M059J (cell line): ENCODE results near the gene MAMDC4. TPM values are rescaled to one million over a fixed set of nuclear protein-coding genes. Genes with fewer than 3 reads are reported as not detected.
"Not testable (repeated sequence)": the region's sequence is repeated elsewhere in the genome, so short reads cannot be mapped to it uniquely, and the experiment has no call there.

Experiments used
- DNase-seq: peaks from one replicate; pipeline ENCODE4 v3.0.0-alpha.2; 2012; ENCODE audit warnings: low read depth
- total RNA-seq: library from RNA; depleted of rRNA; stranded (reverse); fragments of >200 nt; shearing (Covaris generic); gene quantifications from 2 replicates; pipeline ENCODE4 v1.2.3, GENCODE V29; 2014

The MAMDC4 gene
- total RNA-seq, 1 experiment from 2014 or later = 0.44 TPM

DNA sequence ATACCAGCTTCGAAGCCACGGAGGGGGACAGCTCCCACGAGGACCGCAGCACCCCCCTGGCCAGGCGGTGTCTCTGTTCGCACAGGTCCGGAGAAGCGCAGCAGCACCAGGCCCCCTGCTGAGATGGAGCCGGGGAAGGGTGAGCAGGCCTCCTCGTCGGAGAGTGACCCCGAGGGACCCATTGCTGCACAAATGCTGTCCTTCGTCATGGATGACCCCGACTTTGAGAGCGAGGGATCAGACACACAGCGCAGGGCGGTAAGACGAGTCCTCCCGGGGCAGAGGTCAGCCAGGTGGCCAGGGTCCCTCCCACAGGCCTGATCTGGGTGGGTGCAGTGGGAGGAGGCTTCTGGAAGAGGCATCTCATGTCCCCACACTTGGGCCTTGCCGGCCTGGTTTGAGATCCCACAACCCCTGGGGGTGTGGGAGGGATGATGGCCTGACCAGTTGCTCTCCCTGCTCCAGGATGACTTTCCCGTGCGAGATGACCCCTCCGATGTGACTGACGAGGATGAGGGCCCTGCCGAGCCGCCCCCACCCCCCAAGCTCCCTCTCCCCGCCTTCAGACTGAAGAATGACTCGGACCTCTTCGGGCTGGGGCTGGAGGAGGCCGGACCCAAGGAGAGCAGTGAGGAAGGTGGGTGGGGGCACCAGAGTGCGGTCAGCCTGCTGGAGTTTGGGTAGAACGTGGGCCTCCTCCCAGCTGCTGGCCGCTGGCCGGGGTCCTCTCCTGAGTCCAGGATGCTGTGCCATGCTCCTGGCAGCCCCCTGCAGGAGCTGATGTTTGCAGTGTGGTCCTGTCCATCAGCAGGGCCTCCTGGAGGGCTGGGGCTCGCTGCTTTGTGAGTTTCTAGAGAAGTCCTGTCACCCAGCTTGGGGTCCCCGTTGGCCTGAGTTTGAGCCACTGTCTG lies 12.7 kb upstream of the MAMDC4 start:
- no peak for DNase-seq

DNA sequence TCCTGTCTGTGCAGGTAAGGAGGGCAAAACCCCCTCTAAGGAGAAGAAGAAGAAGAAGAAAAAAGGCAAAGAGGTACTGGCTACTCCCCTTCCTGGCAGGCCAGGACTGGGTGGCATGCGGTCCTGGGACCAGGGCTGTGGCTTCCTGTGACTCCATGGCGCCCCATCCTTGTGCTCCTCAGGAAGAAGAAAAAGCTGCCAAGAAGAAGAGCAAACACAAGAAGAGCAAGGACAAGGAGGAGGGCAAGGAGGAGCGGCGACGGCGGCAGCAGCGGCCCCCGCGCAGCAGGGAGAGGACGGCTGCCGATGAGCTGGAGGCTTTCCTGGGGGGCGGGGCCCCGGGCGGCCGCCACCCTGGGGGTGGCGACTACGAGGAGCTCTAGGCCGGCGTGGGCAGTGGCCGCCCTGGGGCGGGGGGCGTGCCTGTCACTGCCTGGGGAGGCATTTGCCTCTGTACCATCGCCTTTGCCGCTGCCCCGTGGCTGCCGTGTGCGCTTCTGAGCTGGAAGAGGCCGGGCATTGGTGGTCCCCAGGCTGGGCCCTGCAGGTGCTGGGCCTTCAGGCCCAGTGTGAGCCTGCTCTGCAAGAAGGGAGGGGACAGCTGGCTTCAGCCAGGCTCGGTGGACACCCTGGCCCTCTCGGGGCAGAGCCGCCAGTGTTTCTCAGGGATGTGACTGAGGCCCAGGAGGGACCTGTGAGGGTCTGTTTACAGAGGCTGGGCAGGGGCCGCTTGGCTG lies 11.8 kb upstream of the MAMDC4 start:
- DNase-seq = no peak

DNA sequence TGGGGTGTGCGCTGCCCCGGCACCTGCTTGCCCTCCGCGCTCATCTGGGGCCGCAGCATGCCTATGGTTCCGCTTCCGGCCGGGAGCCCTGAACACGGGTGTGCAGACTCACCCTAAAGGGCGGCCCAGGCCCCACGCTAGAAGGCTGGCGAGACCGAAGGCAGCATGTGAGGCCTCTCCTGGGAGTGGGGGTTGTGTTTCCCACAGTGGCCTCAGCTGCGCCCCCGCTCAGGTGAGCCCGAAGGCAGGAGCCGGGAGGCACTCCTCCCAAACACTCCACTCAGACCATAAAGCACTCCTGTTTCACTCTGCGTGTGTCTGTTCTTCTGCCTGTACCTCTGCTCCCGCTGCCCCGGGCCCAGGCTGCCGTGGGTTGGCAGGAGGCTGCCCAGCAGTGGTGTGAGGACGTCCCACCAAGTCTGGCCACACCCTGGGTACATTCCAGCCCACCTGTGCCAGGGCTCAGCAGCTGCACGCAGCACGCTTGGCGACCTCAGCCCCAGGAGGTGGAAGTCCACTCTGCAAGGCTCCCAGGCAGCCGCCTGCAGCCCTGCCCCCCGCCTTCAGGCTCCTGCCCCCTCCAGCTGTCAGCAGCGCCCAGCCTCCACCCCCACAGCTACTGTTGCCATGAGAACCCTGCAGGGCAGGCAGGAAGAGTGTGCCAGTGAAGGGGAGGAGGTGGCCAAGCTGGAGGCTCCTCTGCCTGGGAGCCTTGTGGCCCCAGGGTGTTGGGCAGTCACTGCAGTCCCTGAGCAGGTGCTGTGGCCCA lies 11.1 kb upstream of the MAMDC4 start:
- peak; percentile 88 for DNase-seq

DNA sequence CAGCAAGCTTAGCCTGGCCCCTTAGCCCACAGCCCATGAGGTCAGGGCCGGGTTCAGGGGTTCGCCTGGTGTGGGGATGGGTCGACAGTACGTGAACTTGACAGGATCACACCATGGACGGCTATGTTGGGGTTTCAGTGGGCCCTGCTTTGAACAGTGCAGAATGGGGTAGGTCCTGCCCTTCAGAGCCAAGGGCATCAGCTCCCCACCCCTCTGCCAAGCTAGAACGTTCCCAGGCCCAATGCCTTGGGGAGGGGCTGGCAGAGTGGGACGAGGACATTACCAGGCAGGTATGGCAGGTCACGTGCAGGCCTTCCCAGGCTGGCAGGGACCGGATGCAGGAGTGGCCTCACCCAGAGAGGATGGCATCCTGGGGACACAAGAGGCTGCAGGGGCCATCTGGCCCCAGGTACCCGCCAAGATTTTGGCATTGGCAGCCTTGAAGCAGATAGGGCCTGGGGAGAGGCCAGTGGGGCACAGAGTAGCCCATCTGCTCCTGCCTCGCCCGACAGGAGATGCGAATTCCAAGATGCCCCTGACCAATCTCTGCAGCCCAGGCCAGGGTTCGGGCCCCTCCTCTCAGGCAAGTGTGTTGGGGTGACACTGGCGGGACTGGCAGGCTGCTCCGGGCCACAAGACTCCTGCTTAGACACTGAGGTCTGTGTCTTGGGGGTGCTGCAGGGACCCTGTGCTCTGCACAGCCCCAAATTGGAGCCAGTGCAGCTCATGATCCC lies 10.3 kb upstream of the MAMDC4 start:
- DNase-seq = not testable (repeated sequence)

DNA sequence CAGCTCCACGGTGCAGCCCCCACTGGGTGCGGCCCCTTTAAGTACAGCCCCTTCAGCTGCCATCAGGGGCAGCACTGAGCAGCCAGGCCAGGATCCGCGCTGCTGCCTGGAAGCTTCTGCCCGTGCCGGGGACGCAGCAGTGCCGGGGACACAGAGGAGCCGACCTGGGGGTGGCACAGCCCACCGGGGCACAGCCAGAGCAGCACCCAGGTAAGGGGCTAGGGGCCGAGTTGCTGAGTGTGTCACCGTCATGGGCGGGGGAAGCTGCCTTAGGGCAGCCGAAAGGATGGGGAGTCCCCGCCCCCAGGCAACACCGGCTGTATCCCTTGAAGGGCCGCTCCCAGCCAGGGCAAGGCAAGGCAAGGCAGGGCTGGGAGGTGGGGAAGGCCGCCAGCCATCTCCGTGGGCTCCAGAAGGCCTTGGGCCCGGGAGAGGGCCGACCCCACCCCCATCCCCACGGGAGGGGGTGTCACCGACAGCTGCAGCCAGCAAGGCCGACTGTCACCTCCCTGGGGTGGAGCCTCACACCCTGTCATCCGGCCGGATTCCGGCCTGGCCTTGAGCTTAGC lies 9.7 kb upstream of the MAMDC4 start, which contains the start of gene AJM1:
TSS of gene AJM1 (plus strand) at position 99 of the 569 bp plus-strand sequence. CDS start 1,937 bp downstream, outside the sequence.
- DNase-seq = peak; percentile 77

DNA sequence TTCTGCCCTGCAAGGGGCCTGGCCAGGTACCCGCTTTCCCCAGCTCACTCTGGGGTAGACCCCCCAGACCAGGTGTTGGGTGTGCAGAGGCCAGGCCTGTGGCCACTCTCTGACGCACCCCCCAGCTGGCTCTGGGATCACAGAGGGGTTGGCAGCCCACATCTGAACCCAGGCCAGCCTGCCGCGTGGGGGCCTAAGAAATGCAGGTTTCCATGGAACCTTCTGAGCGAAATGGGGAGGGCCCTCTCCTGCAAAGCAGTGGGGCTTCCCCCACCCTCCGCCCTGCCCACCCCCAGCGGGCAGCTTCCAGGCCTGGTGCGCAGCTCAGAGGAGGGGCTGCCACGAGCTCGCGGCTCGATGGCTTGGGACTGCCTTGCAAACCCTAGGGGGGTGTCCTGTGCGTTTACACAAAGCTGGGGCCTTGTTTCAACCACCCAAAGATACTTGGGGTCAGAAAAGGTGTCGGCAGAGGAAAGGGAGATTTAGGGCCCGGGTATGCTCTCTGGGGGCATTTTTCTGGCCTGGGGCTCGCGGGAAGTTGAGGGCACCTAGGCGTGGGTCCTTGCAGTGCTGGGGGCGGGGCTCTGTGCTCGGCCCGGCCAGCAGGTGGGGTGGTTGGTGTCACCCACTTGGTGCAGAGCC lies 8.9 kb upstream of the MAMDC4 start:
- DNase-seq = not testable (repeated sequence)

DNA sequence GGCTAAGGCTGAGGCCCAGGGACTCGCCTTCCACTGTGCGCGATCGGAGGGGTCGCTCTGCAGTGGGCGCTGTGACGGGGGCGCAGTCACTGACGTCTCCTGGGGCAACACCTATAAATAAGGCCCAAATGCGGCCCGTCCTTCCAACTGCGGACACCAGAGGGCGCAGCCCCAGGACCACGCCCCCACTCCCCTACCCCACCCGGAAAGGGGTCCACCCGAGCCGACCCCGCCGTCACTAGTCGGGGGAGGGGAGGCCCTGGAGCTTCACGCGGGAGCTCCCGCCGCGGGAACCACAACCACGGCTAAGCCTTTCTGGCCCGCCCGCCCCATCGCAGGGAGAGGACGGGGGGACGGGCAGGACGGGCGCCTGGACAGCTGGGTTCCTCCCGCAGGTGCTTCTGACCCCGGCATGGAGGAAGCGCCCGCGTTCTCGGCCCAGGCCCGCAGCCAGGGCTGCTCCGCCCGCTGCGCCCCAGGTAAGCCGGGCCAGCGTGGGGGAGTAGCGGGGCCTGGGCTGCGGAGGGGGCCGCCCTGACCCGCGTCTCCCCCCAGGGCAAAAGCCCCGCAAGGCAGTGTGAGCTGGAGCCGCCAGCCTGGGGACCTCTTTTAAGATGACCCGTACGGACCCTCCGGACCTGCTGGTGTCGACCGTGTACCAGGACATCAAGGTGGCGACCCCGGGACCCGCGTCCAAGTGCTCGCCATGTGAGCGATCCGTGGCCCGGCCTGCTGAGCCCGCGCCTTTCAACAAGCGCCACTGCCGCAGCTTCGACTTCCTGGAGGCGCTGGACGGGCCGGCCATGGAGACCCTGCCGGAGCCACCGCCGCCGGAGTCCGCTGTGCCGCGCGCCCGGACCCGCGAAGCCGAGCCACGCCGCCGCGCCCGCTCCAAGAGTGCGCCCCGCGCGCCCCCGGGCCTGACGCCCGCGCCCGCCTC lies 8.1 kb upstream of the MAMDC4 start:
- DNase-seq = not testable (repeated sequence)

DNA sequence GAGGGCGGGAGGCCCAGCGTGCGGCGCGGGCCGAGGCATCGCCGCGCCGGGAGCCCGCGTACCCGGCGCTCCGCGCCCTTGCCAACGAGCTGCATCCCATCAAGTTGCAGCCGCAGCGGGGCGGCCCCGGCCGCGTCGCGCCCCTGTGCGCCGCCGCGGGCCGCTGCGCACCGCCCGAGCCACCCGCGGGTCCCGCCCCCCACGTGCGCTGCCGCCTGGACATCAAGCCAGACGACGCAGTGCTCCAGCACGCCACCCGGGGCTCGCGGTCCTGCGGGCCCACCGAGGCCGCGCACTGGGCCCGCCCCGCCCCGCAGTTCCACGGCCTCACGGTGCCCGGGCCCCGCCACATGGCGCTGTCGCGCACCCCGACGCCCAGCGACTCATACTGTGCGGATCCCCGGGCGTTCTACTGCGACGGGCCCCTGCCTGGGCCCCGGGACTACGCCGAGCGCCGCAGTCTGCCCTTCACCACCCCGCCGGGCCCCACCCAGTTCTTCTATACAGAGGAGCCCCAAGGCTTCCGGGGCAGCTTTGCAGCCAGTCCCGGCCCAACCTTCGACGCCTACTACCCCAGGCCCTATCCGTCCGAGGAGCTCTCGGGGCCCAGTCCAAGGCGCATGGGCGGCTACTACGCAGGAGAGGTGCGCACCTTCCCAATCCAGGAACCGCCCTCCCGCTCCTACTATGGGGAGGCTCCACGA lies 7.2 kb upstream of the MAMDC4 start:
- no peak for DNase-seq

DNA sequence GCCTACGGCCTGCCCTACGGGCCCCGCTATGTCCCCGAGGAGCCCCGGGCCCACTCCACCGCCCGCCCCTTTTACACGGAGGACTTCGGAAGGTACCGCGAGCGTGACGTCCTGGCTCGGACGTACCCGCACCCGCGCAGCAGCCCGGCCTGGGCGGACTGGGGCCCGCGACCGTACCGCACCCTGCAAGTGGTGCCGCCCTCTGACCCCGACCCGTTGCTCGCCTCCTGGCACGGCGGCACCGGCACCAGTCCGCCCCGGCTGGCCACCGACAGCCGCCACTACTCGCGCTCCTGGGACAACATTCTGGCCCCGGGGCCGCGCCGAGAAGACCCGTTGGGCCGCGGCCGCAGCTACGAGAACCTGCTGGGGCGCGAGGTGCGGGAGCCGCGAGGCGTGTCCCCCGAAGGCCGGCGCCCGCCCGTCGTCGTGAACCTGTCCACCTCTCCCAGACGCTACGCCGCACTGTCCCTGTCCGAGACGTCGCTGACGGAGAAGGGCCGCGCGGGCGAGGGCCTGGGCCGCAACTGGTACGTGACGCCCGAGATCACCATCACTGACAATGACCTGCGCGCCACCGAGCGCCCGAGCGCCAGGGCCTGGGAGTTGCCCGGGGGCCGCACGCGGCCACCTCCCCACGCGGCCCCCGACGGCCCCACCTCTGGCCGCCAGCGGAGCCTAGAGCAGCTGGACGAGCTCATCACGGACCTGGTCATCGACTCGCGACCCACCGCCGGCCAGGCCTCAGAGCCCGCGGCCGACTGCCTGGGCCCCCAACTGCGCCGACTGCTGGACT lies 6.5 kb upstream of the MAMDC4 start:
- DNase-seq = no peak

DNA sequence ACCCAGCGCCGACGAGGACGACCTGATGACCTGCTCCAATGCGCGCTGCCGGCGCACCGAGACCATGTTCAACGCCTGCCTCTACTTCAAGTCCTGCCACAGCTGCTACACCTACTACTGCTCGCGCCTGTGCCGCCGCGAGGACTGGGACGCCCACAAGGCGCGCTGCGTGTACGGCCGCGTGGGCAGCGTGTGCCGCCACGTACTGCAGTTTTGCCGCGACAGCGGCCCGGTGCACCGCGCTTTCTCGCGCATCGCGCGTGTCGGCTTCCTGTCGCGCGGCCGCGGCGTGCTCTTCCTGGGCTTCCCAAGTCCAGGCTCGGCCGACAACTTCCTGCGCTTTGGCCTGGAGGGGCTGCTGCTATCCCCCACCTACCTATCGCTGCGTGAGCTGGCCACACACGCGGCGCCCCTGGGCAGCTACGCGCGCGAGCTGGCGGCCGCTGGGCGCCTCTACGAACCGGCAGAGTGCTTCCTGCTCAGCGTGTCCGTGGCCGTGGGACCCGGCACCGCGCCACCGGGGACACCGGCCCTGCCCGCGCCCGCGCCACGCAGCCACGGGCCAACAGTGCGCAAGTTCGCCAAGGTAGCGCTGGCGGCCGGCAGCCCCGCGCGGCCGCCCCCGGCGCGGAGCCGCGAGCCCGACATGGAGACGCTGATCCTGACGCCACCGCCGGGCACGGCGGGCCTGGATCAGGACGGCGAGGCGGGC lies 5.6 kb upstream of the MAMDC4 start:
- no peak for DNase-seq

DNA sequence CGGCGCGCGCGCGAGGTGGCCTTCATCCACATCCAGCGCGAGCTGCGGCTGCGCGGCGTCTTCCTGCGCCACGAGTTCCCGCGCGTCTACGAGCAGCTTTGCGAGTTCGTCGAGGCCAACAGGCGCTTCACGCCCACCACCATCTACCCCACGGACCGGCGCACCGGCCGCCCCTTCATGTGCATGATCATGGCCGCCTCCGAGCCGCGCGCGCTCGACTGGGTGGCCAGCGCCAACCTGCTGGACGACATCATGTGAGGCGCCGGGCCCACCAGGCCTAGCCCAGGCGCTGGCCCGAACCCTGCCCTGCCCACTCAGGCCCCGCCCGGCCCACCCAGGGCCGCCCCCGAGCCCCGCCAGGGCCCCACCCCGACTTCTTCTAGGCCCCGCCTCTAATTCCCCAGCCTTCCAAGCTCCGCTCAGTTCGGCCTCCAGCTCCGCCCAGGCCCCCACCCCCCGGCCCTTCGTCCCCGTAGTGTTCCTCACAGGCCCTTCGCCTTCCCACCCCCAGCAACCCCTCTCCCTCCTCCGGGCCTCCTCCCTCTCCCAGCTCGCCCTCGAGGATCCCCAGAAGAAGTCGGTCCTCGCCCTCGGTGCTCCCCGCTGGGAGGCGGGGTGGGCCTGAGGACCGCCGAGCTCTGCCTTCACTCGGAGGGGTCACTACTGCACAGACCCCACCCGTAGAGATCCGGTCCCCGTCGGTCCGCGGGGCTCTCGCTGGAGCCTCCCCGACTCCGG lies 4.9 kb upstream of the MAMDC4 start:
- no peak for DNase-seq

DNA sequence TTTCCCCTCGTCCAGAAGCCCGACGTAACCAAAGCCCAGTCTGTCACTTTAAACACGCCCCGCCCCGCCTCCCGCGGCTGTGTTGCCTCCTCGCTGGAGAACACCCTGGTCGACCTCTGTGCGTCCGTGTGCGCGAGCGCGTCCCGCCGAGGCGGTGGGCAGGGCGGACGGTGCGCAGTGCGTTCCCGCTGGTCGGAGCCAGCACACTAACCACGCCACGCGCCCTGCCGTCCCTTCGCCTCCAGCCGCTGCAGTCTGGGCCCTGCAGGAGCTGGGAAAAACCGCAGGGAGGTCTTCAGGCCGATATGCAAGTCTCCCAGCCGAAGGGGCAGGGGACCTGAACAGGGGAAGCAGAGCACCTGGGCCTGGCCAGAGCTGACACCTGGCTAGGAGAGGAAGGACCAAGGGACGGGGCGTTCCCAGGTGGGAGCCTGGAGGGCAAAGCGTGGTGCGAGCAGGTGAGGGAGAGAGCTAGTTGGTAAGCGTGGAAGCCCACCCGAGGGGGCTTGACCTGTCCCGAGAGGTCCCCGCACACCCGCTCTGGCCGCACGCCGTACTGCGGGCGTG lies 4.2 kb upstream of the MAMDC4 start:
- DNase-seq = peak; percentile 46

DNA sequence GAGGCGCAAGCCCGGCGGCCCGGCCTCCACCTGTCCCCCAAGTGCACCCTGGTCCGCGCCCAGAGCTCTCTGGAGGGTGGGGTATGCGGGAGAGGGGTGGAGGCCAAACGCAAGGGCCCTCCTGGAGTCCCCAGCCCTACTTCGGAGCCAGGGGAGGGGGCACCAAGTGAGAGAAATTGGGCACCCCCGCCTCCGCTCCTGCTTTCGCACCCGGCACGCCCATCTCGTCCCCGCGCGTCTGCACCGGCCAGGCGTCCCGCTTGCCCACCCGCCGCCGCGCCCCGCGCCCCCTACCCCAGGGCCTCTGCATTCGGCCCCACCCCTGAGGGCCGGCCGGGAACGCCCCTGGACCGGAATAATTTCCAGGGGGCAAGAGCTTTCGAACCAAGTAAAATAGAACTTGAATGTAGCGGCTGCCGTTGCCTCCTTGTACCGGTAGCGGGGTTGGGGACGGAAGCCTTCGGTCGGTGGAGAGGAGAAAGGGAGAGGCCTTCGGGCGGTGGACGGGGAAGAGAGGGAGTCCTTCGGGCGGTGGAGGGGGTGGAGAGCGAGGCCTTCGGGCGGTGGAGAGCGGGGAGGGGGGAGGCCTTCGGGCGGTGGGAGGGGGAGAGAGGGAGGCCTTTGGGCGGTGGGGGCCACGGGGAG lies 3.6 kb upstream of the MAMDC4 start:
- DNase-seq = peak; percentile 55

DNA sequence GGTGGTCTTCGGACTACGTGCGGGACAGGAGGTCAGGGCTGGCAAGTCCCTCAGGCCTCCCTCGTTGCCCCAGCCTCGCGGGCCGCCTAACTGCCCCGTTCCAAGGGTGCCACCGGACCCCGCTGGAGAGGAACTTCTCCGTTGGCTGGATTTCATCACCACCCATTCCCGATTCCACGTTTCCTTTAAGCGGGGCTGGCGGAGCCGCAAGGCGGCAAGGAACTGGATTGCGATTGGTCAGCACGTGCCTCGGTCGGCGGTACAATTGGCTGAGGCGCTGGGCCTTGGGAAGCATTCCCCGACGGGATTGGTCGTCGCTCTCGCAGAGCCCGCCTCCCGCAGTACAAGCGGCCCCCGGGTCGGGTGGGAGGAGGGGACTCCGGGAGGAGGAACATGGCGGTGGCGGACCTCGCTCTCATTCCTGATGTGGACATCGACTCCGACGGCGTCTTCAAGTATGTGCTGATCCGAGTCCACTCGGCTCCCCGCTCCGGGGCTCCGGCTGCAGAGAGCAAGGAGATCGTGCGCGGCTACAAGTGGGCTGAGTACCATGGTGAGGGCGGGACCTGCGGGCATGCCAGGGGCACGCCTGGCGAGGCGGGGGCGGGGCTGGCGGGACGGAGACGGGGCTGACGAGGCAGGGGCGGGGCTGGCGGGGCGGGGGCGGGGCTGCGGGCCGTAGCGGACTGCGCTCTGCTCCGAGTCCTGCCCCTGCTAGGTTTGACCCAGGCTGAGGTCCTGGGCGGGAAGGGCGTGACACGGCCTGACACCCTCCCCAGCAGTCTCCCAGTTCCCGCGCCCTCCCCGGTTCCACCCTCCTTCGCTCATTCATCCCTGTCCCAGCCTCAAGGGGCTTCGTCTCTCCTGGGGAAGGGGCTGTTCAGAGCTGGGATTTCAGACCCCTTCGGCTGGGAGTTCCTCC lies 2.8 kb upstream of the MAMDC4 start, which contains the start of gene PHPT1:
TSS of gene PHPT1 (plus strand) at position 372 of the 922 bp plus-strand sequence. CDS start at position 394, 22 bp downstream.
- peak; percentile 98 for DNase-seq
